ENCODE measurements around the gene RNF40. TPM values are rescaled to one million over a fixed set of nuclear protein-coding genes. Genes with fewer than 3 reads are reported as not detected.

The RNF40 gene
- total RNA-seq, 4 donors from 2014 or later = 45.0 to 115 (median 73.0) TPM

DNA sequence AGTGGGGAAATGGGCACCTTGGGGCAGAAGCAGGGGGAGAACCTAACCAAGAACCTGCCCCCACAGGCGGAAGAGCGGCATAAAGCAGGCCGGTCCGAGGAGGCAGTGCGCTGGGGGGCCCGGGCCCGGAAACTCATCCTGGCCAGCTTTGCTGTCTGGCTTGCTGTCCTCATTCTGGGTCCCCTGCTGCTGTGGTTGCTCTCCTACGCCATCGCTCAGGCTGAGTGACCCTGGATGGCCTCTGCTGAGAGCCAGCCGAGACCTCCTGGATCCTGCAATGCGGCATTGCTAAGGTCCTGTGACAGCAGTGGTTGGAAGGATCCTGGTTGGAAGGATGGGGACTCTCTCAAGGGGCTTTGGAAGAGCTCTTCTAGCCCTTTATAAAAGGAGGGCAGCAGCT lies 18.4 kb upstream of the RNF40 start:
- TF ChIP-seq CTCF (IDR thresholded peaks at IDR 0.05) = no peak
- no peak for TF ChIP-seq POLR2A (IDR thresholded peaks at IDR 0.05)
- peaks cover 0 to 47% (median 4%) of the 10 kb centered on the region in 4 donors for H3K4me1 ChIP-seq
- DNase-seq = no peak
- H3K36me3 ChIP-seq = peaks cover 0 to 25% (median 0%) of the 10 kb centered on the region in 3 donors
- H3K4me3 ChIP-seq = no peak overlapping the region
- no peaks in the 10 kb centered on the region for H3K9me3 ChIP-seq
- no peak overlapping the region for H3K27ac ChIP-seq
- H3K27me3 ChIP-seq = no peaks in the 10 kb centered on the region

- peaks cover 0 to 46% (median 4%) of the 10 kb centered on the region in 4 donors for H3K4me1 ChIP-seq
- H3K9me3 ChIP-seq = no peaks in the 10 kb centered on the region
- H3K36me3 ChIP-seq = peaks cover 0 to 20% (median 0%) of the 10 kb centered on the region in 3 donors
- no peak overlapping the region for H3K27ac ChIP-seq
- TF ChIP-seq CTCF (IDR thresholded peaks at IDR 0.05) (no peak), POLR2A (IDR thresholded peaks at IDR 0.05) (no peak)
- H3K4me3 ChIP-seq = no peak overlapping the region
- no peaks in the 10 kb centered on the region for H3K27me3 ChIP-seq
- DNase-seq = no peak
Measured at GRCh38 chr16:30744183-30744582, 17.9 kb upstream of the RNF40 start.

DNA sequence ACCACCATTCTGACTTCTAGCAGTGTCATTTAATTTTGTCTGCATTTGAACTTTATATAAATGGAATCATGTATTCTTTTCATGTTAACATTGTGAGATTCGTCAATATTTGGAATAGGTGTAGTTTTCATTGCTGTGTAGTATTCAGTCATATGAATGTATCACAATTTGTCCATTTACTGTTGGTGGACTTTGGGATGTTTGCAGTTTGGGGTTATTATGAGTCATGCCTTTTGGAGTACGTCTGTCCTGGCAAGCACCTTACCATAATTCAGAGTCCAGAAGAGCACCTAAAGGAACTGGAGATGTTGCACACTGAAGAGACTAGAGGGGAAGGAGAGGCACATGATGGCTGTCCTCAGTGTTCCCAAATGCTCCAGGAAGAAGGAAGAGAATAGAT lies 17.0 kb upstream of the RNF40 start:
- Histone ChIP-seq H3K9me3 (no peaks in the 10 kb centered on the region), H3K4me1 (peaks cover 0 to 45% (median 4%) of the 10 kb centered on the region in 4 donors), H3K4me3 (no peak overlapping the region), H3K27me3 (no peaks in the 10 kb centered on the region), H3K27ac (peak overlapping the region in 1 of 4 donors; percentile 49), H3K36me3 (peaks cover 0 to 16% (median 0%) of the 10 kb centered on the region in 3 donors)
- TF ChIP-seq POLR2A (IDR thresholded peaks at IDR 0.05) = no peak
- no peak for TF ChIP-seq CTCF (IDR thresholded peaks at IDR 0.05)
- no peak for DNase-seq

DNA sequence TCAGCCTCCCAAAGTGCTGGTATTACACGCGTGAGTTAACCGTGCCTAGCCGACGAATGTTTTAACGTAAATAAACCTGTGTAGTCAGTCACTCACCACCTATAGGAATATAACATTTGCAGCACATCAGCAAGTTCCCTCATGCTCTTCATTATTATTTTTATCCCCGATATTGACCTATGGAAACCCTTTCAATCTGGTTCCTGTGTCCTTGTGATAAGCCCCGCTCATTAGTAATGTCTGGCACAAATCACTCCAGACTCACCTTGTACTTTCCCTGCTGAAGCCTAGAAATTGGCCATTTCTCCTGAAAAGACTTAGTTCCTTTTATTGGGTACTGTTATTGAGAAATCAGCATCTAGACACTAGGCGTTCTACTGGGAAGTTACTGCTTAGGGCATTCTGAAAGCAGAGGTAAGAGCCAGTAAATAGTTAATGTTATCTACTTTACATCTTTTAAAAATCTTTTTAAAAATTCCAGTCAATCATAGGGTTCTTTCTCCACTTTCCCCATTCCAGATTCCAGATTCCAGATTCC lies 15.4 kb upstream of the RNF40 start:
- TF ChIP-seq POLR2A (IDR thresholded peaks at IDR 0.05) (no peak), CTCF (IDR thresholded peaks at IDR 0.05) (no peak)
- DNase-seq = no peak
- no peak overlapping the region for H3K4me3 ChIP-seq
- peak overlapping the region in 2 of 4 donors; percentile 78 to 82 for H3K27ac ChIP-seq
- peaks cover 0 to 27% (median 0%) of the 10 kb centered on the region in 3 donors for H3K36me3 ChIP-seq
- H3K27me3 ChIP-seq = no peaks in the 10 kb centered on the region
- H3K4me1 ChIP-seq = peaks cover 0 to 28% (median 2%) of the 10 kb centered on the region in 4 donors
- no peaks in the 10 kb centered on the region for H3K9me3 ChIP-seq

DNA sequence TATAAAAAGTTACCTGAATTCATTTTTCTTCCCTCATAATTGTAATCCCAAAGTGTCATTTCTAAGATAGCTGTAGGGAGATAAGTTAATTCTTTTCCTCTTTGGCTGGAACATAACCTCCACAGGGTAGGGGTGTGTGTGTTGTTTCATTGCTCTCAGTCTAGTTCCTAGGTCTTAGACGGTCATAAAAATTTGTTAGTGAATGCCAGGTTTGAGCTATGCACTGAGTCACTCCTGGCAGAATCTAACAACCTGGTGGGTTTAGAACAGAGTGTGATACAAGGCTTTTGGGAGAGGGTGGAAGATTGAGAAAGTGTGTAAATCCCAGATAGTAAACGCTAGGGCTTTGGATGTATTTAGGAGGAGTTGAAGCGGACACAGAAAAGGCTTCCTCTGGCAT lies 14.8 kb upstream of the RNF40 start:
- no peaks in the 10 kb centered on the region for H3K9me3 ChIP-seq
- no peaks in the 10 kb centered on the region for H3K27me3 ChIP-seq
- peaks cover 0 to 22% (median 2%) of the 10 kb centered on the region in 4 donors for H3K4me1 ChIP-seq
- TF ChIP-seq CTCF (IDR thresholded peaks at IDR 0.05) (no peak), POLR2A (IDR thresholded peaks at IDR 0.05) (no peak)
- no peak for DNase-seq
- peak overlapping the region; percentile 78 to 82 (median 81) for H3K27ac ChIP-seq
- H3K4me3 ChIP-seq = peak overlapping the region in 3 of 4 donors; percentile 73 to 98 (median 81)
- peaks cover 0 to 33% (median 0%) of the 10 kb centered on the region in 3 donors for H3K36me3 ChIP-seq

All from Peyer's patch (tissue), 4 donors.